Activated T-cell treated with anti-CD3 and anti-CD28 coated beads, Interleukin-2, amount 50 U/mL, for 72 hours (primary cell): ENCODE results near the gene STARD6. TPM values are rescaled to one million over a fixed set of nuclear protein-coding genes. Genes with fewer than 3 reads are reported as not detected.
A peak's percentile ranks its signal among the peaks of the same experiment; 100 is the strongest.

ENCODE experiments used
- ATAC-seq, 2 donors: fragments of 150-1000 bp; cut with Tn5 transposase; replicated peaks in 1 of 2; 2 replicates each; pipeline ENCODE4 v1.10.0; 2021; ENCODE audit warnings: moderate library complexity in 2 of 2, mild to moderate bottlenecking in 1 of 2
- DNase-seq, 2 donors: peaks; one replicate each; pipeline ENCODE4 v3.0.0; 2021 to 2022; ENCODE audit warnings: mixed read lengths in 1 of 2
- H3K27ac Mint-ChIP-seq: one replicate; pipeline ENCODE4 v1.8.0; 2022; ENCODE audit warnings: mild to moderate bottlenecking, moderate library complexity, mixed read lengths
- H3K27me3 Mint-ChIP-seq: one replicate; pipeline ENCODE4 v1.8.0; 2022; ENCODE audit warnings: low read depth, mixed read lengths
- H3K36me3 Mint-ChIP-seq, 2 donors: one replicate each; pipeline ENCODE4 v1.8.0; 2022; ENCODE audit warnings: mixed read lengths in 2 of 2, mild to moderate bottlenecking in 1 of 2; ENCODE audit not compliant: insufficient read depth in 2 of 2
- H3K4me1 Mint-ChIP-seq: one replicate; pipeline ENCODE4 v1.8.0; 2022; ENCODE audit warnings: low read depth, mixed read lengths
- H3K4me3 Mint-ChIP-seq, 2 donors: one replicate each; pipeline ENCODE4 v1.8.0; 2022; ENCODE audit warnings: mild to moderate bottlenecking in 2 of 2, mixed read lengths in 2 of 2, moderate library complexity in 2 of 2
- H3K9me3 Mint-ChIP-seq, 2 donors: one replicate each; pipeline ENCODE4 v1.8.0; 2022; ENCODE audit warnings: mixed read lengths in 2 of 2
- total RNA-seq, 2 donors: library from RNA; stranded (reverse); gene quantifications; one replicate each; pipeline ENCODE4 v1.2.3, GENCODE V29; 2022

Gene STARD6
- total RNA-seq, 2 donors from 2014 or later = 0.23 TPM; not detected in 1

GRCh38 chr18:54382076-54382475 lies 24.4 kb upstream of the STARD6 start:
- no peak overlapping the region for H3K27ac Mint-ChIP-seq
- no peaks in the 10 kb centered on the region for H3K36me3 Mint-ChIP-seq
- ATAC-seq (no peak), DNase-seq (no peak)
- no peaks in the 10 kb centered on the region for H3K4me1 Mint-ChIP-seq
- H3K27me3 Mint-ChIP-seq = no peaks in the 10 kb centered on the region
- H3K9me3 Mint-ChIP-seq = no peaks in the 10 kb centered on the region
- H3K4me3 Mint-ChIP-seq = no peak overlapping the region

GRCh38 chr18:54381640-54382039 lies 24.0 kb upstream of the STARD6 start:
- no peaks in the 10 kb centered on the region for H3K27me3 Mint-ChIP-seq
- H3K4me1 Mint-ChIP-seq = no peaks in the 10 kb centered on the region
- H3K36me3 Mint-ChIP-seq = no peaks in the 10 kb centered on the region
- H3K4me3 Mint-ChIP-seq = no peak overlapping the region
- no peak for DNase-seq
- H3K27ac Mint-ChIP-seq = no peak overlapping the region
- ATAC-seq = no peak
- no peaks in the 10 kb centered on the region for H3K9me3 Mint-ChIP-seq

GRCh38 chr18:54378057-54378456 lies 20.4 kb upstream of the STARD6 start:
- Mint-ChIP-seq H3K4me1 (no peaks in the 10 kb centered on the region), H3K36me3 (peaks cover 2 to 7% of the 10 kb centered on the region in 2 donors), H3K4me3 (no peak overlapping the region), H3K27me3 (no peaks in the 10 kb centered on the region), H3K9me3 (no peaks in the 10 kb centered on the region), H3K27ac (no peak overlapping the region)
- ATAC-seq = no peak
- DNase-seq = no peak

- H3K4me1 Mint-ChIP-seq = peaks cover 24% of the 10 kb centered on the region
- no peak overlapping the region for H3K4me3 Mint-ChIP-seq
- peaks cover 12% of the 10 kb centered on the region for H3K27me3 Mint-ChIP-seq
- H3K27ac Mint-ChIP-seq = no peak overlapping the region
- DNase-seq = no peak
- H3K36me3 Mint-ChIP-seq = peaks cover 10 to 22% of the 10 kb centered on the region in 2 donors
- ATAC-seq = no peak
- H3K9me3 Mint-ChIP-seq = no peaks in the 10 kb centered on the region
These were observed 2.7 kb upstream of the STARD6 start for GRCh38 chr18:54360406-54360805.

- DNase-seq (no peak), ATAC-seq (no peak)
- Mint-ChIP-seq H3K9me3 (no peaks in the 10 kb centered on the region), H3K27ac (peak overlapping the region; percentile 100), H3K27me3 (peaks cover 19% of the 10 kb centered on the region), H3K36me3 (peaks cover 10 to 21% of the 10 kb centered on the region in 2 donors), H3K4me1 (peaks cover 24% of the 10 kb centered on the region), H3K4me3 (peak overlapping the region; percentile 97 to 100)
These were observed 1.6 kb upstream of the STARD6 start for GRCh38 chr18:54359233-54359632.

GRCh38 chr18:54358495-54359040 lies 910 bp upstream of the STARD6 start:
- H3K4me1 Mint-ChIP-seq = peaks cover 24% of the 10 kb centered on the region
- DNase-seq (no peak), ATAC-seq (peak; percentile 8 to 13)
- H3K4me3 Mint-ChIP-seq = peak overlapping the region; percentile 97 to 100
- H3K36me3 Mint-ChIP-seq = peaks cover 10 to 21% of the 10 kb centered on the region in 2 donors
- peak overlapping the region; percentile 100 for H3K27ac Mint-ChIP-seq
- peaks cover 19% of the 10 kb centered on the region for H3K27me3 Mint-ChIP-seq
- no peaks in the 10 kb centered on the region for H3K9me3 Mint-ChIP-seq

GRCh38 chr18:54357082-54357659 lies 487 bp downstream of the STARD6 start:
- peaks cover 23% of the 10 kb centered on the region for H3K27me3 Mint-ChIP-seq
- peaks cover 0 to 1% of the 10 kb centered on the region in 2 donors for H3K9me3 Mint-ChIP-seq
- H3K27ac Mint-ChIP-seq = peak overlapping the region; percentile 100
- DNase-seq (no peak), ATAC-seq (peak; percentile 62 to 65)
- H3K4me1 Mint-ChIP-seq = peaks cover 24% of the 10 kb centered on the region
- H3K4me3 Mint-ChIP-seq = peak overlapping the region; percentile 97 to 100
- H3K36me3 Mint-ChIP-seq = peaks cover 11 to 22% of the 10 kb centered on the region in 2 donors

GRCh38 chr18:54351186-54351585 lies 6.5 kb downstream of the STARD6 start:
- H3K4me1 Mint-ChIP-seq = peaks cover 8% of the 10 kb centered on the region
- H3K4me3 Mint-ChIP-seq = no peak overlapping the region
- H3K27me3 Mint-ChIP-seq = peaks cover 49% of the 10 kb centered on the region
- H3K36me3 Mint-ChIP-seq = peaks cover 1 to 3% of the 10 kb centered on the region in 2 donors
- no peak for DNase-seq
- peaks cover 0 to 3% of the 10 kb centered on the region in 2 donors for H3K9me3 Mint-ChIP-seq
- H3K27ac Mint-ChIP-seq = no peak overlapping the region
- peak; percentile 65 to 80 for ATAC-seq

- Mint-ChIP-seq H3K36me3 (peaks cover 0 to 1% of the 10 kb centered on the region in 2 donors), H3K27ac (no peak overlapping the region)
These were observed 19.4 kb downstream of the STARD6 start for GRCh38 chr18:54338230-54338629.

GRCh38 chr18:54335638-54336173 lies 22.0 kb downstream of the STARD6 start:
- Mint-ChIP-seq H3K27ac (no peak overlapping the region), H3K4me3 (no peak overlapping the region), H3K27me3 (peaks cover 10% of the 10 kb centered on the region), H3K9me3 (peaks cover 0 to 1% of the 10 kb centered on the region in 2 donors), H3K36me3 (peaks cover 0 to 1% of the 10 kb centered on the region in 2 donors), H3K4me1 (peaks cover 8% of the 10 kb centered on the region)
- ATAC-seq = peak; percentile 44 to 49
- no peak for DNase-seq

More at GRCh38 chr18:54338230-54338629, 19.4 kb downstream of the STARD6 start:
- Mint-ChIP-seq H3K27me3 (peaks cover 6% of the 10 kb centered on the region), H3K4me3 (no peak overlapping the region), H3K9me3 (peaks cover 0 to 1% of the 10 kb centered on the region in 2 donors), H3K4me1 (peaks cover 8% of the 10 kb centered on the region)
- DNase-seq (no peak), ATAC-seq (no peak)

- H3K4me1 Mint-ChIP-seq = peaks cover 5% of the 10 kb centered on the region
- H3K36me3 Mint-ChIP-seq = no peaks in the 10 kb centered on the region
- no peak overlapping the region for H3K27ac Mint-ChIP-seq
- H3K9me3 Mint-ChIP-seq = no peaks in the 10 kb centered on the region
- no peak overlapping the region for H3K4me3 Mint-ChIP-seq
- no peak for DNase-seq
- H3K27me3 Mint-ChIP-seq = peaks cover 17% of the 10 kb centered on the region
- ATAC-seq = no peak
These were observed 26.7 kb downstream of the STARD6 start for GRCh38 chr18:54330768-54331548.

- H3K27me3 Mint-ChIP-seq = peaks cover 17% of the 10 kb centered on the region
- H3K4me3 Mint-ChIP-seq = no peak overlapping the region
These were observed 27.9 kb downstream of the STARD6 start for GRCh38 chr18:54329787-54330186.

GRCh38 chr18:54327818-54328217 lies 29.8 kb downstream of the STARD6 start:
- ATAC-seq = no peak
- H3K4me1 Mint-ChIP-seq = no peaks in the 10 kb centered on the region

More at GRCh38 chr18:54329787-54330186, 27.9 kb downstream of the STARD6 start:
- Mint-ChIP-seq H3K27ac (no peak overlapping the region), H3K36me3 (no peaks in the 10 kb centered on the region), H3K4me1 (no peaks in the 10 kb centered on the region), H3K9me3 (no peaks in the 10 kb centered on the region)
- DNase-seq = no peak
- ATAC-seq = no peak

More at GRCh38 chr18:54327818-54328217, 29.8 kb downstream of the STARD6 start:
- Mint-ChIP-seq H3K27me3 (peaks cover 11% of the 10 kb centered on the region), H3K9me3 (no peaks in the 10 kb centered on the region), H3K27ac (no peak overlapping the region), H3K36me3 (no peaks in the 10 kb centered on the region), H3K4me3 (no peak overlapping the region)
- no peak for DNase-seq
